Cardiac muscle cell (in vitro differentiated cells and primary cell): ENCODE results near the gene SMAD3. TPM values are rescaled to one million over a fixed set of nuclear protein-coding genes. Genes with fewer than 3 reads are reported as not detected.

ENCODE experiments used
- DNase-seq, 2 donors: peaks; one replicate each; pipeline versions ENCODE4 v3.0.0 to v3.0.0-alpha.2; 2010 to 2017; ENCODE audit warnings: low read depth in 1 of 2, low spot score in 1 of 2
- H3K27ac ChIP-seq: fragments of 200-600 bp; sonication (generic); 2 replicates; pipeline ENCODE4 v1.5.1; 2016
- H3K27me3 ChIP-seq: fragments of 200-600 bp; sonication (generic); 2 replicates; pipeline ENCODE4 v1.6.0; 2016; ENCODE audit warnings: control low read depth
- H3K36me3 ChIP-seq: fragments of 200-600 bp; sonication (generic); 2 replicates; pipeline ENCODE4 v1.5.1; 2016; ENCODE audit warnings: control low read depth
- H3K4me1 ChIP-seq: fragments of 200-600 bp; sonication (generic); 2 replicates; pipeline ENCODE4 v1.8.1; 2017; ENCODE audit warnings: low read depth, mild to moderate bottlenecking, mixed run types
- H3K4me3 ChIP-seq: fragments of 200-600 bp; sonication (generic); 2 replicates; pipeline ENCODE4 v1.5.1; 2016; ENCODE audit warnings: mild to moderate bottlenecking
- H3K9me3 ChIP-seq: fragments of 200-600 bp; sonication (generic); 2 replicates; pipeline ENCODE4 v1.5.1; 2017; ENCODE audit warnings: low read depth, mild to moderate bottlenecking, control low read depth
- polyA plus RNA-seq: library from polyadenylated mRNA; unstranded; fragments of >200 nt; fragmentation: Nextera tagmentation; extraction: Ambion mirVana; gene quantifications from 2 replicates; pipeline ENCODE4 v1.2.1, GENCODE V29; 2016
- total RNA-seq: library from RNA; depleted of rRNA; stranded (reverse); fragments of >200 nt; gene quantifications from 2 replicates; pipeline ENCODE4 v1.2.3, GENCODE V29; 2016
- TF ChIP-seq, protein P1 (sequence below): IDR thresholded peaks from 2 replicates; pipeline ENCODE4 v1.5.1; 2012; ENCODE audit warnings: low read depth, mild to moderate bottlenecking, low read length

The SMAD3 gene
- total and polyA plus RNA-seq, 2 experiments from 2014 or later, result 16.3 to 29.2 TPM

GRCh38 chr15:67185051-67185450 lies 119.6 kb downstream of the SMAD3 start:
- Histone ChIP-seq H3K4me3 (no peak overlapping the region), H3K4me1 (no peaks in the 10 kb centered on the region), H3K27me3 (no peaks in the 10 kb centered on the region), H3K9me3 (no peaks in the 10 kb centered on the region), H3K27ac (no peak overlapping the region), H3K36me3 (peaks cover 43% of the 10 kb centered on the region)
- TF ChIP-seq, protein P1, sequence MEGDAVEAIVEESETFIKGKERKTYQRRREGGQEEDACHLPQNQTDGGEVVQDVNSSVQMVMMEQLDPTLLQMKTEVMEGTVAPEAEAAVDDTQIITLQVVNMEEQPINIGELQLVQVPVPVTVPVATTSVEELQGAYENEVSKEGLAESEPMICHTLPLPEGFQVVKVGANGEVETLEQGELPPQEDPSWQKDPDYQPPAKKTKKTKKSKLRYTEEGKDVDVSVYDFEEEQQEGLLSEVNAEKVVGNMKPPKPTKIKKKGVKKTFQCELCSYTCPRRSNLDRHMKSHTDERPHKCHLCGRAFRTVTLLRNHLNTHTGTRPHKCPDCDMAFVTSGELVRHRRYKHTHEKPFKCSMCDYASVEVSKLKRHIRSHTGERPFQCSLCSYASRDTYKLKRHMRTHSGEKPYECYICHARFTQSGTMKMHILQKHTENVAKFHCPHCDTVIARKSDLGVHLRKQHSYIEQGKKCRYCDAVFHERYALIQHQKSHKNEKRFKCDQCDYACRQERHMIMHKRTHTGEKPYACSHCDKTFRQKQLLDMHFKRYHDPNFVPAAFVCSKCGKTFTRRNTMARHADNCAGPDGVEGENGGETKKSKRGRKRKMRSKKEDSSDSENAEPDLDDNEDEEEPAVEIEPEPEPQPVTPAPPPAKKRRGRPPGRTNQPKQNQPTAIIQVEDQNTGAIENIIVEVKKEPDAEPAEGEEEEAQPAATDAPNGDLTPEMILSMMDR, result no peak
- no peak for DNase-seq

- H3K27ac ChIP-seq, result no peak overlapping the region
- peak in 1 of 2 donors; percentile 60 for DNase-seq
- H3K9me3 ChIP-seq, result no peaks in the 10 kb centered on the region
- TF ChIP-seq, protein P1, result no peak
- no peaks in the 10 kb centered on the region for H3K27me3 ChIP-seq
- H3K4me3 ChIP-seq, result no peak overlapping the region
- no peaks in the 10 kb centered on the region for H3K4me1 ChIP-seq
- H3K36me3 ChIP-seq, result peaks cover 49% of the 10 kb centered on the region
These were observed 120.3 kb downstream of the SMAD3 start for GRCh38 chr15:67185621-67186225.

DNA sequence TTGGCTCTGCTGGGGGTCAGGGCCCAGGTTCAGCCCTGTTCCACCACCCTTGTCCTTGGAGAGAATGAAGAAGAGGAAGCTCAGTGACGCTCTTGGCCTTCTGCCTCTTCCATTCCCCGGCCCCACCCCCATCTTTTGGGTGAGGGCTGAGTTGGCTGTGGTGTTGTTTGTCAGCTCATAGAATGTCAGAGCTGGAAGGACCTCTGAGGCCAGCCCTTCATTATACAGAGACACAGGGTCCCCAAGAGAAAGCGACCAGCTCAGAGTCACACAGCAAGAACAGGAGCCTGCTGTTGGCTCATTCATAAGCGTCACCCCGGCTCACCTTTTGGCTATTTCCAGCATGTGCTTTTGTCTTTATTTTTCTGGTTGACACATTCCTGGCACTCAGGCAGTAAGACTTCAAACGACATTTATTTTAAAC lies 120.8 kb downstream of the SMAD3 start:
- DNase-seq, result peak in 1 of 2 donors; percentile 67
- H3K27me3 ChIP-seq, result no peaks in the 10 kb centered on the region
- TF ChIP-seq, protein P1, result no peak
- no peaks in the 10 kb centered on the region for H3K4me1 ChIP-seq
- H3K9me3 ChIP-seq, result no peaks in the 10 kb centered on the region
- no peak overlapping the region for H3K4me3 ChIP-seq
- no peak overlapping the region for H3K27ac ChIP-seq
- peaks cover 48% of the 10 kb centered on the region for H3K36me3 ChIP-seq

DNA sequence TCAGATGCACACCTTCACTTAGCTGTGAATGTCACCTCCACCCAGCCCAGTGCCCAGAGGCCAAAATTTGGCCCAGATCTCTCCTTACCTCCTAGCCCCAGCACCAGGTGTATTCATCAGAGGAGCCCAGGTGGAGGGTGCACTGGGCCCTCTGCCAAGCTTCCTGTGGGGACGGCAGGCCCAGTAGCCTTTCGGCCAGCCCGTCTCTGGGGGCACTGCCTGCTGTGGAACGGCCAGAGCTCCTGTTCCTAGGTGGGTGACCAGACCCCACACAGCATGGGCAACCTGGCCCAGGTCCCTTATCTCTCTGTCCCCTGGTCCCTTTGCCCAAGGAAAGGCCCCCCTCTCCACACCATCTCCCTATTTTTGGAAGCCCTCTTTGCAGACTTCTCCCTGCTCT lies 121.3 kb downstream of the SMAD3 start:
- no peak for DNase-seq
- Histone ChIP-seq H3K27ac (no peak overlapping the region), H3K4me3 (no peak overlapping the region), H3K9me3 (no peaks in the 10 kb centered on the region), H3K27me3 (no peaks in the 10 kb centered on the region), H3K36me3 (peaks cover 49% of the 10 kb centered on the region), H3K4me1 (no peaks in the 10 kb centered on the region)
- TF ChIP-seq, protein P1, result no peak

DNA sequence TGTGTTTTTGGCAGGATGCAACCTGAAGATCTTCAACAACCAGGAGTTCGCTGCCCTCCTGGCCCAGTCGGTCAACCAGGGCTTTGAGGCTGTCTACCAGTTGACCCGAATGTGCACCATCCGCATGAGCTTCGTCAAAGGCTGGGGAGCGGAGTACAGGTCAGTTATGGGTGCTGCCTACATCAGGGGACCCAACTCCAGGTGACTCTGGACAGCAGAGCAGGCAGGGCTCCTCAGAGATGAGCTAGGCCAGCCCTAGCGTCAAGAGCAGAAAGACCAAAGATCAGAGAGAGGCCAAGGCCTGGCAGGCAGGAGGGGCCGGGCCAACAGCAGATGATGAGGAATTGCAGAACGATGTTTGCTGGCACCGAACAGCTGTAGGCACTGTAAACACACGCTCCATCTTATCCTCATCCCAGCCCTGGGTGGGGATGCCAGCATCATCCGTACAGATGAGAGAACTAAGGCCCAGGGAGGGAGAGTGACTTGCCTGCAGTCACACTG lies 122.0 kb downstream of the SMAD3 start:
- TF ChIP-seq, protein P1, result no peak
- Histone ChIP-seq H3K27me3 (no peaks in the 10 kb centered on the region), H3K36me3 (peaks cover 45% of the 10 kb centered on the region), H3K27ac (no peak overlapping the region), H3K4me3 (no peak overlapping the region), H3K9me3 (no peaks in the 10 kb centered on the region), H3K4me1 (no peaks in the 10 kb centered on the region)
- no peak for DNase-seq
